Activated CD4-positive, alpha-beta T cell treated with anti-CD3 and anti-CD28 coated beads, Interleukin-2, Interleukin-4, amounts not matched to agents 100 ng/mL and 50 ng/mL, durations not matched to agents 16 hours and 8 hours (primary cell): ENCODE measurements around the gene VPS33A.

Experiments used
- DNase-seq: peaks from one replicate; pipeline ENCODE4 v3.0.0-alpha.2; 2020; ENCODE audit warnings: low spot score

Gene VPS33A

GRCh38 chr12:122250536-122250935 lies 15.8 kb downstream of the VPS33A start:
- no peak for DNase-seq

- DNase-seq: no peak
Measured at GRCh38 chr12:122250047-122250446, 16.2 kb downstream of the VPS33A start.

- no peak for DNase-seq
Measured at GRCh38 chr12:122245553-122245952, 20.7 kb downstream of the VPS33A start.

GRCh38 chr12:122244565-122245371 lies 21.5 kb downstream of the VPS33A start:
- peak; percentile 56 for DNase-seq

- peak; percentile 27 for DNase-seq
Measured at GRCh38 chr12:122243965-122244364, 22.3 kb downstream of the VPS33A start.

GRCh38 chr12:122238861-122239260 lies 27.4 kb downstream of the VPS33A start:
- DNase-seq: no peak

GRCh38 chr12:122235741-122236140 lies 30.6 kb downstream of the VPS33A start:
- no peak for DNase-seq

GRCh38 chr12:122232691-122233090 lies 33.6 kb downstream of the VPS33A start:
- DNase-seq: no peak

- no peak for DNase-seq
Measured at GRCh38 chr12:122230798-122231197, 35.5 kb downstream of the VPS33A start.

GRCh38 chr12:122228092-122228491 lies 38.2 kb downstream of the VPS33A start:
- DNase-seq: no peak

- no peak for DNase-seq
Measured at GRCh38 chr12:122227341-122227740, 39.0 kb downstream of the VPS33A start.

GRCh38 chr12:122226366-122227125 lies 39.7 kb downstream of the VPS33A start:
- no peak for DNase-seq

GRCh38 chr12:122225683-122226365 lies 40.5 kb downstream of the VPS33A start, which contains the start of gene DIABLO:
Gene DIABLO (minus strand): TSS chr12:122226052. CDS start chr12:122226014, 38 bp downstream.
- DNase-seq: peak; percentile 100

- DNase-seq: no peak
Measured at GRCh38 chr12:122216445-122216844, 49.8 kb downstream of the VPS33A start.

- no peak for DNase-seq
Measured at GRCh38 chr12:122215771-122216170, 50.5 kb downstream of the VPS33A start.

- DNase-seq: no peak
Measured at GRCh38 chr12:122208073-122208820, 58.0 kb downstream of the VPS33A start.

GRCh38 chr12:122207391-122207790 lies 58.9 kb downstream of the VPS33A start:
- no peak for DNase-seq

GRCh38 chr12:122206976-122207375 lies 59.3 kb downstream of the VPS33A start:
- DNase-seq: no peak

GRCh38 chr12:122206111-122206881 lies 60.0 kb downstream of the VPS33A start:
- no peak for DNase-seq

- no peak for DNase-seq
Measured at GRCh38 chr12:122205053-122205925, 61.0 kb downstream of the VPS33A start.
